ENCODE measurements around the gene MESP2.

MESP2 gene

DNA sequence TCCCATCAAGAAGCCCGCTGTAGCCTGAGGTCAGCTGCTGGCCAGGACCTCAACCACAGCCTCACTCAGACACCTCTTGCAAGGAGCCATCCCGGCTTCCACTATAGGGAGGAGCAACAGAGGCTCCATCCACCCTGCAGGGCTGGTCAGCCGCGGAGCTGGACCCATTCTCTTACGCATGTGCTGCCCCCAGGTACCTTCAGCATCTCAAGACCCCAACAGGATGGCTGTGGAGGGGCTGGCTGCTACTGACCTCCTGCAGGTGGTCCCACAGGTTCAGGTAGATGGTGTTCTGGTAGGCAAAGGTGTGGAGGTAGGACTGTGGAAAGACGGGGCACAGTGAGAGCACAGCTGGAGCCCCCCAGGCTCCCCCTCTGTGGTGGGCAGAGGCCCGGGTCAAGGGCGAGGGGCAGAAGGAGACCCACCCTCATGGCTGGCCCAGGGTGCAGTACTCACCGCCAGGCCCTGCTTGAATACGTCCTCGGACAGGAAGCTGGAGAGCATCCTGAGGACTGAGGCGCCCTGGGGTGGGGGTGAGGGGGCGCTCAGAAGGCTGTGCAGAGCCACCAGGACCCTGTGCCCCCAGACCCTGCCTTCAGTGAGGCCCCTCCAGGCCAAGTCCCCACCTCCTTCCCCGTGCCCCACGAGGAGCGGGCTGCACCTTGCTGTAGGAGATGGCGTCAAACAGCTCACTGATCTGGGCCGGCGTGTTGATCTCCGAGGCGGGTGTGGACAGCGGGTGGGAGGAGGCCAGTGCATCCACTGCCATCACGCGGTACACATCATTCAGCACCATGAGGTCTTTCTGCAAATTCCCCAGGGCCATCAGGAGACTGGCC lies 27.1 kb downstream of the MESP2 start:
- no peak for DNase-seq (ENCODE audit: low read depth)

DNA sequence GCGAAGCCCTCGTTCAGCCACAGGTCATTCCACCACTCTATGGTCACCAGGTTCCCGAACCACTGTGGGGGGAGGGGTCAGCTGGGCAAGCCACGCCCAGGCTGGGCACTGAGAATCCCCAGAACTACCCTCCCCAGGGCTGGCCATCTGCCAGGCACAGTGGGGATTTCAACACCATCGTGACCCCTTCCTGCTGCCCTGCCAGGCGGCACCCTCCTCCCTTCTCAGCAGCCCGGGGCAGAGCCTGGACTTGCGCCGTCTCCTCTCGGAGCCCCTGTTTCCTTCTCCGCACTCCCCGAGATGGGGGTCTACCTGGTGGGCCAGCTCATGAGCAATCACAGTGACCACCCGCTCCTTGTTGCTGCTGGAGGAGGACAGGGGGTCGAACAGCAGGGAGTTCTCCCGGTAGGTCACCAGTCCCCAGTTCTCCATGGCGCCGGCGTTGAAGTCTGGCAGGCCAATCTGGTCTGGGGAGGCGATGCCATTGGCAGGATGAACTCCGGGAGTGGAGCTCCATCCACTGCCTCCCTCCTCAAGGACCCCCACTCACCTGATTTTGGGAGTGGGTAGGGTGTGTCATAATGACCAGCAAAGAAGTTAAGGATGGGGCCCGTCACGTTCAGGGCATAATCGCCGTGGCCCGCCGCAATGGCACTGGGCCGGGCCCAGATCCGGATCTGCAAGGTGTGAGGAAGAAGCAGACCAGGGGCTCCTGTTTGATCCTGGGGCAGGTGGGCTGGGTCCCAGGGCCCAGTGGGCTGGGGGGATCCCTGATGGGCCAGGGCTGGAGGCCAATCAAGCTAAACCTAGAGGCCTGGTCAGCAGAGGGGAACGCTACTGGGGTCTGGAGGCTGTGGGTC lies 28.0 kb downstream of the MESP2 start:
- no peak for DNase-seq (ENCODE audit: low read depth)

DNA sequence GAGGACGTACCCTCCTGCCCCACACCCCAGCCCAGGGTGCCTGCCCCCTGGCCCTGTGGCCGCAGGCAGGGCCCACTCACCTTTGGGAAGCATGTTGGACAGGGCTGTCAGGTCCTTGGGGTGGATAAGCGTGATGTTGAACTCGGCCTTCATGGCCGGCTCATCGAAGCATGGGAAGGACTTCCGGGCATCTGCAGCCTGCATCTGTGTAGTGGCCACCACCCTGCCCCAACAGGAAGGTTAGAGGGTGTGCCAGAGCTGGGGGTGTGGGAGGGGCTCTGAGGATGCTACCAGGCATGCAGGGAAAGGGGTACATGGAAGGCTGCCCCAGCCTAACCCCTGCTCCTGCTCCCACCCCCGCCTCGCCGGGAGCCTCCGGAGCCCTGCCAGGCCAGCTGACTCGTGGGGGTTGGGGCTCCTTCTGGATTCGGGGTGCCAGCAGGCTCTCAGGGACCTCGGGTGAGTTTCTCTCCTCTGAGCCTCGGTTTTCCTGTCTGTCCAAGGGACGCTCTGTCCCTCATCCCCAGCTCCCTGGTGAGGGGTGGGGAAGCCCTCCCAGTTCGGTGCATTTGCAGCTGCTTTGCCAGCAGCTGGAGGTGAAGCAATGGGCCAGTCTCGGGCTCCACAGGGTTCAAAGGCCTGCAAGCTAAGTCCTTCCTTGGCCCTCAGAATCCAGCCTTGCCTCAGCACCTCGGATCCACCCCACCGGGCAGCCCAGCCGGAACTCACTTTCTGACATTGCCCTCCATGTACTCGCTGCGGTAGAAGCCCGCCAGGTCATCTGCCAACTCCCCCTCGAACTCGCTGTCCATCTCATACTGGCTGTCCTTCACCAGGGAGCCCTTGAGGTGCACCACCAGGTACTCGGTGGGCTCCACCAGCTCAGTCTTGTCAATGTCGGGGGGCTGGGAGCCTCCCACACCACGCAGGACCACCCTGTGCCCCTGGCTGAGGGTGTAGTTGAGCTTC lies 29.4 kb downstream of the MESP2 start:
- DNase-seq (ENCODE audit: low read depth) = no peak

DNA sequence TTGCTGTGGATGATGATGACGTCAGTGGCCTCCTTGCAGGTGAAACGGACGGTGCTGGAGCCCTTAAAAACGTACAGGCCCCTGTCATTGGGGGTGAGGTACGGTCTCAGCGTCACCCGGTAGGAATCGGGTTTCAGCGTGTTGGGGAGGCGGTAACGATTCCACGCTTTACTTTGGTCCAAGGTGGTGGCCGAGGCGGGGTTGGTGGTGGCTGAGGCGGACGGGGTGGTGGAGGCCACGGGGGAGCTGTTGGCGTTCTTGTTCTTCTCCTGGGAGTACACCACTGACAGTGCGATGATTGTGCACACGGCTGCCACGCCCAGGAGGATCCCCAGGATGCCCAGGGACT lies 30.1 kb downstream of the MESP2 start:
- DNase-seq (ENCODE audit: low read depth) = no peak

DNA sequence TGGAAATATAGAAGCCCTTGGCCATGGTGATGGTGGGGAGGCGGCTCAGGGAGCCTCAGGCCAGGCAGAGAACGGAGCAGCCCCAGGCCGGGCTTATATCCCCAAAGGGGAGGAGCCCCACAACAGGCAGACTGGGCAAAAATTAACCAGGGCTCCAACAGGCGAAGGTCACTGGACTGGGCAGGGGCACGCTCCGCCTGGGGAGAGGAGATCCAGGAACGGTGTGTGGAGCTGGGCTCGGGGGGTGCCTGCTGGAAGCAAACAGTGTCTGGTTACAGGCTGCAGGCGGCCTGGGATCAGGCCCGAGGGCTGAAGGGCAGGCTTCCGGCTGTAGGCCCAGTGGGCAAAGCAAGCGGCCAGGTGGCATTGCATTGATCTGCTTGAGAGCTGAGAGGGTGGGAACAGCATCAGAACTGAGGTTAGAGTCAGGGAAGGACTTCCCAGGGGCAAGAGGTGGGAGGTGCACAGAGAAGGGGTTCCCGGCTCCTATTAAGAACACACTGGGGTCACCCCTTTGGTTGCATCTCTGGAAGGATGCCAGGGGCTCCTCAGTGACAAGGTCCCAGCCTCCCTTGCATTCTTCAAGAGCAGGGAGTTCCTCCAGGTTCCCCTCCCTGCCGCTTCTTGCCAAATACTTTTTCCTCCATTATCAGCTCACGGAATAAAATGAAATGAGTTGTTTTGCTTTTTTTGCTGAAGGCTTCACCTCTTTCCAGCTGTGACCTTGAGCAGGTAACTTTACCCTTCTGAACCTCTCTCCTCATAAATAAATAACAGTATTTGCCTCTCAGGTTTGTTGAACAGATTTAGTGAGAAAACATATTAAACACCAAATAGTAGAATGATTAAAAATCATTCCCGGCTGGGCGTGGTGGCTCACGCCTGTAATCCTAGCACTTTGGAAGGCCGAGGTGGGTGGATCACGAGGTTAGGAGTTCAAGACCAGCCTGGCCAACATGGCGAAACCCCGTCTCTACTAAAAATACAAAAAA lies 30.7 kb downstream of the MESP2 start:
- no peak for DNase-seq (ENCODE audit: low read depth)

DNA sequence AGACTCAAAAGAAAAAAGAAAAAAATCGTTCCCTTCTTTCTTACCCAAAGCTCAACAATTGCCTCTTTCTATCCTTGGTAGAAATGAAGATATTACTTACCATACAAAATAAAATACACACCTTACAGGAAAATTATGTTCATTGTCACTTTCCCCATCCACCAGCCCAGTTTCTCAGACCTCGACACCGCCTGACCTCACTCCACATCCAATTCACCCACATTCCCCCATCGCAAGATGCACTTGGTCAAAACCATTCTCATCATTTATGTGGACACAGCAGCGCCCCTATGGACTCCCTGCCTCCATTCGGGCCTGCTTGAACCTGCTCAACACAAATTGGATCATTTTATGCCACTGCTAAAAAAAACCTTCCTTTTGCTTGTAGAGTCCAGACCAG lies 31.6 kb downstream of the MESP2 start:
- DNase-seq (ENCODE audit: low read depth) = no peak

DNA sequence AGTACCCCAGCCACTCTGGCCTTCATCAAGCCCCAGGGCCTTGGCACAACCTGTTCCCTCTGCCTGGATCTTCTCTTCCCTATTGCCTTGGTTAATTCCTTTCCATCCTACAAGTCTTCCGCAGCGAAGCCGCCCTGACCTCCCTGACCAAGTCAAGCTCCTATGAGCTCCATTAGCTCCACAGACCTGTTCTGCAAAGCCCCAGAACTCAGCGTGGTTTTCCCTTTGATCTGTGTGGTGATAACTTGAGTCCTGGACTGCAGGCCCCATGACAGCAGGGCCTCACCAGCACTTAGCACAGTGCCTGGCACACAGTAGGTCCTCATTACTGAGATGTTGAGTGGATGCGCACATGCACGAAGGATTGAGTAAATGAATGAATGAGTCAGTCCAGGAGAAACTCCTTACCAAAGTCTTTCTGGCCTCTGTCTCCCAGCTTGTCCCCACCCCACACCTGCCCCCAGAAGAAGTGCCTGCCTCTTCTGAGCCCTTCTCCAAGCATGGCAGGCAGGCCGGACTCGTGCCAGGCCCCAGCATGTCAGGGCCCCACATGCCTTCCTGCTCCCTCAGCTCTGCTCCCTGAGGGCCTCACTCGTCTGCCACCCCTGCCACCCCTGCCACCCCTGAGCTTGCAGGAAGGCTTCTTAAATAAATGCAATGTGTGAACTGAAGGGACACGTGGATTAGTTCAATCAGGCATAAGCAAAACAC lies 32.2 kb downstream of the MESP2 start:
- no peak for DNase-seq (ENCODE audit: low read depth)

DNA sequence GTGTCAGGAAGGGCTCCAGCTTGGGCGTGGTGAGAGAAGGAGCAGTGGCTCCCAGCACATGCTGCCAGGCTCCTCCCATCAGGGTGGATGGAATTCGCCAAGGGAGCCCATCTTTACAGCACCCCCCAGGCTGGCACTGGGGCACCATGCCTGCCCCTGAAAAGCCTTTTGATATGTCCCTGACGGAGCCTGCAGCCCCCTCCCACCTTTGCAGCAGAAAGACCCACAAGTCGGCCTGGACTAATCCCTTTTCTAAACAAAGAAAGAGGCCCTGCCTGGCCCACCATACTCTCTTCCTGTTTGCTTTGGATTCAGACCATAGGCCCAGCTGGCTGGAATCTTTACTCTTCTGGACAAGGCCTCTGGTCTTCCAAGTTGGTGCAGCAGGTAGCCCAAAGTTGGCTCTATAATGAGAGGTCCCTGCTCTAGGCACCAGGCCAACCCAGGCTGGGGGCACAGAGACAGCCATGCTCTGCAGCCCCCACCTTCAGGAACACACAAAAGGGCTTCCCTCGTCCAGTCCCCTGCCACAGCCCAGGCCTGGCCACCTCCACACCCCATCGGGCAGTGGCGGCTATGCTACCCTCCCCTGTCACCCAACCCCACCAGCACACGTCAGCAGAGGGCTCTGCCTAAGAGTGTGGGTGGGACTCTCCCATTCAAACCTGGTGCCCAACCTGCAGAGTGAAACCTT lies 33.1 kb downstream of the MESP2 start:
- no peak for DNase-seq (ENCODE audit: low read depth)

DNA sequence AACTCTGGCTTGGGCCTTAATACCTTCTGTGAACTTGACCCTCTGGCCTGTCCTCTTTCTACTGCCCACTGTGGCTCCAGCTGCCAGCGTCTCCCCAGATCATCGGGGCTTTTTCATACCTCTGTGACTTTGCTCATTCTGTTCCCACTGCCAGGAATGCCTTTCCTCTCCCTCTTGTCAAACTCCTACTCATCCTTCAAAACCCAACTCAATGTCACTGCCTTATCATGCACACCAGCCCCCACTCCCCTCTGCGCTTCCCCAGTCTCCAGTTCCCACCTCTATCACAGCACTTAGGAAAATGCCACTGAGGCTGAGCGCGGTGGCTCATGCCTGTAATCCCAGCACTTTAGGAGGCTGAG lies 33.6 kb downstream of the MESP2 start:
- no peak for DNase-seq (ENCODE audit: low read depth)

DNA sequence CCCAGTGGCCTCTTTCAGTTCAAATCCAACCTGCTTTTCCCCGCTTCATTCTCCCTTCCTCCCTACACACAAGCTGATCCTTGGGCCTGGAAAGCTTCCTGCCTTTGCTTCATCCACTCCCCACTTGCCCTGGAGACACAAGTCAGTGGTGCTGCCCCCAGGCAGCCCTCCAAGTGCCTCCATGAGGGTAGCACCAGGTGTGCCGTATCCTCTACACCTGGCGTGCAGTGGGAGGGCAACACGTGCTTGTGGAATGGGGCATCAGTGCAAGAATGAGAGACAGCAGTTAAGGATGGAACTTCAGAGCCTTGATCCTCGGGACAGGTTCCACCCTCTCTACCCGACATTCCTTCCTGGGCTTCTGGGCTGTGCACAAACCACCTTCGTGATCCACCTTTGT lies 34.7 kb downstream of the MESP2 start:
- no peak for DNase-seq (ENCODE audit: low read depth)

DNA sequence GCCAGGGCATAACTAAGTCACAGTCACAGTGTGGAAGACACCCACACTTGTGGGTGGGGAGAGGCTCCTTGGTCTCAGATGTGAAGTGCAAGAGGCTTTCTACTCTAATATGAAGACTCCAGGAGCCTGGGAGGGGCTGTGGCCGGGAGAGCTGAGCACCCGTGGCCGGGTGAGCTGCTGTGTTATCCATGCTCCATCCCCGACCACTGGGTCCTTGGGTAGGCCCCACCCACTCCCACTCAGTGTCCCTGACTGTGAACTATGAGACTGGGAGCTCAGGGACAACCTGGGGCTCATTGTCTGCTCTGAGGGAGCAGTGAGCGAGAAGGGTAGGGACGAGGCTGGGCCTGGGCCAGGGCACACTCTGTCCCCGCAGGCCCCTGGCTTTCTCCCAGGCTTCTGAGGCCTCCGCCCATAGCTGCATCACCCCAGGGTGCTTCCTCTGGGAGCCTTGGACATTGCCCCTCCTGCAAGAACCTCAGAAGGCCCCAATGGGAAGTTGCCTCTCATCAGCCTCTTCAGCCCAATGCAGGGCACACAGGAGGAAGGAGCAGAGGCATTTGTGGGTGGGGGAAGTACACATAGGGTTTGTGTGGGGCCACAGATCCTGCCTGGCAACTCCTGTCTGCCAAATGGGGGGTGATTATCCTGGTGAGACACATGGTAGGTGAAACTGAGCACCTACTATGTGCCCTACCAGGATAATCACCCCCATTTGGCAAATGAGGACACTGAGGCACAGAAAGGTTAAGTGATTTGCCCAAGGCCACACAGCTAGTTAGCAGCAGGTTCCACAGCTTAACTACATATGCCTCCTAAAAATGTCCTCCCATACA lies 36.1 kb downstream of the MESP2 start:
- no peak for DNase-seq (ENCODE audit: low read depth)

DNA sequence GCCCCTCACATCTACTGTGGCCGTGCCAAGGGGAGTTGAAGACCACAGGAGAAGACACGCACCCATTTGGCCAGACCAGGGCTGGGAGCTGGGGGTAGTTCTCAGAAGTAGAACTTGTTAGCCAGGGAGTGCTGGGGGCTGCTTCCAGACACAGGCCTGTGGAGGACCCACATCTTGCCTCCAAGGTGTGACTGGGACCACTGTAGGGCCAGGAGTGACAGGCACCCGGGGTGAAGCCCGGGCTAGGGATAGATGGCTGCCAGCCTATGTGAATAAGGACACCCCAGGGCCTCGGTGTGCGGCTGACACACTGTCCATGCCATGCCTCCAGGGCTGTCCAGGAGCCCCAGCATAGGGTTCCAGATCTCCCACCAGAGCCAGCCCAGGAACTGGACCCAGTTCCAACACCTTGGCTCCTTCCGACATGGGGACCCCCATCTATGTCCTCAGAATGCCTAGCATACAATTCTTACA lies 36.8 kb downstream of the MESP2 start:
- no peak for DNase-seq (ENCODE audit: low read depth)

DNA sequence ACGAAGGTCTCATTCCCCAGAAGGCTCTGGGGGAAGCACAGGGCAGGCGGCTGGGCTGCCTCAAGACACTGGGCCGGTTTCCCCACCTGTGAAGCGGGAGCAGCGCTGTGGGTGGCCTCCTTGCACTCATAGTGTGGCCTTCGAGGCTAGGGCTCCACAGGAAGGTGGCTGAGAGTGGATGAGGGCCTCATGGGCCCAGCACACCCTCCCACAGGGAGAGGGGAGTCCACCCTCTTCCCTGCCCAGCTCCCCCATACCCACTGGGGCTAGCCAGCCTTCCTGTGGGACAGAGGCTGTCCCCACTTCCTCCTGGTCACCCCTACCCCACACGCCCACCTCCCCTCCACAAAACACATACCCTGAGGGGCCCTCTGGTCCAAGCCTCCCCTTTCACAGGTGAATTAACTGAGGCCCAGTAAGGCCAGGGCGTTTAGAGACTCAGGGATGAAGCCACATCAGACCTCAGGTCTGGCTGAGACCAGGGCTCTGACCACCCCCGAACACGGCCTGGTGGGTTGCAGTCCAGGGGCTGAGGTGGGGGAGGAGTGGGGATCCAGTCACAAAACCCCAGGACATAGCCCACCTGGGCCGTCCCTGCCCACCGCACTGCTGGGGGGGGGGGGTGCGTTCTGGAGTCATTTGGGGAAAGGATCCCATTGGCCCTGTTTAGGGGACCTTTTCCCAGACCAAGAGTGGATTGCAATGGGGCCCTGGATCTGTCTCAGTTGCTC lies 37.4 kb downstream of the MESP2 start:
- DNase-seq (ENCODE audit: low read depth) = no peak

DNA sequence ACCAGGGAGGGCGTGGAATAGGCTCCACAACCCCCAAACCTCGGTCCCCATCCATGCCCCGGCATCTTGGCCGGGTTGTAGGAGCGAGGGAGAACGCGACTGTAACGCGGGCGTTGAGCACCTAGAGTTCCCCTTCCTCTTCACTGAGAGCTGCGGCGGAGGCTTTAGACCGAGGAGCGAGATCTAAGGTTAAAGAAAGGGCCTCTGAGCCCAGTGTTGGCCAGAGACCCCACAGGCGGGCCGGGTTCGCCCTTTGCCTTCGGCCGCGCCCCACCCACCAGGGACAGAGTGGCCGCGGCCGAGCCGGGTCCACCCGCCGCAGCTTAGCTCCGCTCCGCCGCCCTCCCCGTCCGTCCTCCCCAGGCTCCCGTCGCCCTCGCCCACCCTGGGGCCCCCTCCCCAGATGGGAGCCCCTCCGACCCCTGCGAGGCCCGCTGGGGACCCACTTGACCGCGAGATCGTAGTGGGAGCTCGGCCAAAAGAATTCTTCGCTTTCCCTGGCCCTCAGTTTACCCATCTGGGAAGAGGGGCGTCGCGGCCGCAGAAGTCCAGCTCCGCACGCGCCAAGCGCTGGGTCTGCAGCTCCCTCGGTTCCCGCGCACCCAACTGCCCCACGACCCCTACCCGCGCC lies 38.1 kb downstream of the MESP2 start:
- DNase-seq (ENCODE audit: low read depth) = no peak

DNA sequence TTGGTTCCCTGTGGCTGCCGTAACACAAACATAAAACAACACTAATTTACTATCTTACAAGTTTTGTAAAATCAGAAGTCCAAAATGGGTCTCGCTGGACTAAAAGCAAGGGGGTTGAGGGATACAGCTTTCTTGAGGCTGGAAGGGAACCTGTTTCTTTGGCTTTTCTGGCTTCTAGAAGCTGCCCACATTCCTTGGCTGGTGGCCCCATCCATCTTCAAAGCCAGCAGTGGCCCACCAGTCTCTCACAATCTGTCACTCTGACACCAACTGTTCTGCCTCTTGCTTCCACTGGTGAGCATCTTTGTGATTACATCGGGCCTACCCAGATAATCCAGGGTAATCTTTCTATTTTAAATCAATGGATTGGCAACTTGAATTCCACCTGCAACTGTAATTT lies 39.6 kb downstream of the MESP2 start:
- no peak for DNase-seq (ENCODE audit: low read depth)

DNA sequence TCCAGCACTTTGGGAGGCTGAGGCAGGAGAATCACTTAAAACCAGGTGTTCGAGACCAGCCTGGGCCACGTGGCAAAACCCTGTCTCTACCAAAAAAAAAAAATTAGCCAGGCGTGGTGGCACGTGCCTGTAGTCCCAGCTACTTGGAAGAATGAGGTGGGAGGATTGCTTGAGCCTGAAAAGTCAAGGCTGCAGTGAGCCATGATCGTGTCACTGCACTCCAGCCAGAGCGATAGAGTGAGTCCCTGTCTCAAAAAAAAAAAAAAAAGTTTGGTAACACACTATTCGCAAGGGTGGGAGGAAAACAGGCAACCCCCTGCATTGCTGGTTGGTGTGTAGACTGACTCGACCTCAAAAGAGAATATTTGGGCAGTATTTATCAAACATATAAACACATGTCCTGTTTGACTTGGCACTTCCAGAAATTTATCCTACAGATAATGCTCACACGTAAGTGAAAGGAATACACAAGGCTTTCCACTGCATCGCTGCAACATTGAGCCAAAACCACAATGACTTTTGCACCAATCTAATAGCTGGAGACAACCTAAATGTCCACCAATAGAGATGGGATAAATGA lies 41.7 kb downstream of the MESP2 start:
- DNase-seq (ENCODE audit: low read depth) = no peak

DNA sequence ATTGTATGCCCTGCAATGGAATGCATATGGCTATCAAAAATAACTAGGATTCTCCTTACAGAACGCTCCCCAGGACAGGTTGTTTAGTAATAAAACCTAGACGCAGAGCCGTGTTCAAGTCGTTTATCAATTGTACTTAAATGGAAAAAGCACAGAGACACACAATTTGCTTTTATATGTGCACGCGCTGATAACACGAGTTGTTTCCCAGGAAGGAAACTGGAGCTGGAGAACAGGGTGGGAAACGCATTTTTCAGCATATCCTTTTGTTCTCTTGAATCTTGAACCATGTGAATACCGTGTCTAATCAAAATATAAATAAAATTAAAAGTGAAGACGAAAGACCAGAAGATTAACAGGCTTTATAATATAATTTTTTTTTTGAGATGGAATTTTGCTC lies 42.2 kb downstream of the MESP2 start:
- DNase-seq (ENCODE audit: low read depth) = no peak
